ENCODE measurements around the gene PSMD1. TPM values are rescaled to one million over a fixed set of nuclear protein-coding genes. Genes with fewer than 3 reads are reported as not detected.
A peak's percentile ranks its signal among the peaks of the same experiment; 100 is the strongest.

PSMD1 gene
- total and polyA plus RNA-seq, 2 donors (not counting 3 experiments of a cell fraction or from before 2014, with no cell fraction given), result 163 to 209 TPM

GRCh38 chr2:231181860-231182512 lies 125.3 kb downstream of the PSMD1 start:
- peak; percentile 91 for DNase-seq (ENCODE audit: low read depth, low spot score)
- dilution Hi-C loops (cut with MboI; ENCODE audit: extremely low pct_ligation_motif_present, low sequenced_read_pairs), result no loop called here
- intact Hi-C loops (cut with micrococcal nuclease), result loop anchor here (1.0 to 2.0 kb wide), 2 partner anchors 13 to 20 kb away; no protein-coding TSS in a partner anchor

GRCh38 chr2:231182513-231182899 lies 125.8 kb downstream of the PSMD1 start:
- no peaks in the 10 kb centered on the region for H3K9me3 ChIP-seq (replicated peaks; ENCODE audit: control insufficient read depth, insufficient read depth, low read length)
- POLR2A ChIA-PET, result no interaction called here
- CTCF ChIA-PET, result interaction anchor here (0.9 to 1.3 kb wide), 4 partner anchors 9 to 78 kb away, joined by 4 to 8 read pairs (median 4); no protein-coding TSS in a partner anchor
- H3K79me2 ChIP-seq (ENCODE audit: control insufficient read depth, insufficient read depth, low read length), result no peaks in the 10 kb centered on the region
- dilution Hi-C loops (cut with MboI; ENCODE audit: extremely low pct_ligation_motif_present, low sequenced_read_pairs) (no loop called here), intact Hi-C loops (cut with micrococcal nuclease) (loop anchor here (1.0 to 2.0 kb wide), 2 partner anchors 14 to 20 kb away; no protein-coding TSS in a partner anchor)
- FAIRE-seq, result peak; percentile 31
- H3K27me3 ChIP-seq (ENCODE audit: control insufficient read depth in 2 of 2, insufficient read depth in 2 of 2, low read length in 2 of 2), result no peaks in the 10 kb centered on the region
- H3K27ac ChIP-seq (ENCODE audit: insufficient read depth, low read depth, low read length), result peak overlapping the region; percentile 75
- no peaks in the 10 kb centered on the region for H3K36me3 ChIP-seq (ENCODE audit: control insufficient read depth in 2 of 2, extremely low read depth in 1 of 2, insufficient read depth in 2 of 2, low read length in 2 of 2)
- H3K4me3 ChIP-seq (replicated peaks in 1 of 3; ENCODE audit: insufficient read depth in 1 of 3, low read depth in 1 of 3, low read length in 3 of 3), result no peak overlapping the region
- H3K4me1 ChIP-seq (ENCODE audit: control insufficient read depth, extremely low read depth, insufficient read depth, low read length), result peaks cover 48% of the 10 kb centered on the region
- TF ChIP-seq FOS (IDR thresholded peaks at IDR 0.05; ENCODE audit: borderline replicate concordance, insufficient read depth, low read length) (no peak), CTCF (IDR thresholded peaks at IDR 0.05; ENCODE audit: extremely low read depth in 1 of 2, insufficient read depth in 1 of 2, low read depth in 1 of 2, low read length in 2 of 2) (no peak), GATA2 (IDR thresholded peaks at IDR 0.05; ENCODE audit: insufficient read depth, insufficient read length, low read depth, low read length) (no peak), EZH2 (IDR thresholded peaks at IDR 0.05; ENCODE audit: borderline replicate concordance, low read depth, low read length, severe bottlenecking) (no peak), MAX (IDR thresholded peaks at IDR 0.05; ENCODE audit: insufficient read depth, insufficient read length) (no peak), POLR2AphosphoS5 (IDR thresholded peaks at IDR 0.05; ENCODE audit: insufficient read depth, low read depth, low read length) (no peak), POLR2A (IDR thresholded peaks at IDR 0.05; ENCODE audit: low read depth, low read length) (no peak), MYC (IDR thresholded peaks at IDR 0.05; ENCODE audit: low read depth, low read length) (no peak), JUN (IDR thresholded peaks at IDR 0.05; ENCODE audit: borderline replicate concordance, insufficient read depth, insufficient read length, low read depth) (no peak)
- no peak overlapping the region for H3K4me2 ChIP-seq (ENCODE audit: insufficient read depth, low read length)
- H3K9ac ChIP-seq (replicated peaks; ENCODE audit: extremely low read depth, insufficient read depth, low read length), result no peak overlapping the region
- H4K20me1 ChIP-seq (replicated peaks; ENCODE audit: control insufficient read depth, extremely low read depth, insufficient read depth, low read length), result no peaks in the 10 kb centered on the region
- BruUV-seq (replicated peaks), result no TSS peak
- no peaks in the 10 kb centered on the region for H3K9me1 ChIP-seq (replicated peaks; ENCODE audit: control insufficient read depth, extremely low read depth, insufficient read depth, low read length)
- DNase-seq (ENCODE audit: low read depth, low spot score), result no peak
- H2AFZ ChIP-seq (ENCODE audit: low read depth, low read length), result no peak overlapping the region

More at GRCh38 chr2:231181860-231182512, 125.3 kb downstream of the PSMD1 start:
- CTCF ChIA-PET, result interaction anchor here (0.9 to 1.3 kb wide), 4 partner anchors 9 to 78 kb away, joined by 4 to 8 read pairs (median 4); no protein-coding TSS in a partner anchor
- Histone ChIP-seq H3K4me1 (ENCODE audit: control insufficient read depth, extremely low read depth, insufficient read depth, low read length) (peaks cover 48% of the 10 kb centered on the region), H3K9me3 (replicated peaks; ENCODE audit: control insufficient read depth, insufficient read depth, low read length) (no peaks in the 10 kb centered on the region), H3K4me2 (ENCODE audit: insufficient read depth, low read length) (no peak overlapping the region), H3K9ac (replicated peaks; ENCODE audit: extremely low read depth, insufficient read depth, low read length) (no peak overlapping the region), H4K20me1 (replicated peaks; ENCODE audit: control insufficient read depth, extremely low read depth, insufficient read depth, low read length) (no peaks in the 10 kb centered on the region), H3K27me3 (ENCODE audit: control insufficient read depth in 2 of 2, insufficient read depth in 2 of 2, low read length in 2 of 2) (no peaks in the 10 kb centered on the region), H3K27ac (ENCODE audit: insufficient read depth, low read depth, low read length) (peak overlapping the region; percentile 75), H3K9me1 (replicated peaks; ENCODE audit: control insufficient read depth, extremely low read depth, insufficient read depth, low read length) (no peaks in the 10 kb centered on the region), H2AFZ (ENCODE audit: low read depth, low read length) (peak overlapping the region; percentile 21), H3K79me2 (ENCODE audit: control insufficient read depth, insufficient read depth, low read length) (no peaks in the 10 kb centered on the region), H3K4me3 (replicated peaks in 1 of 3; ENCODE audit: insufficient read depth in 1 of 3, low read depth in 1 of 3, low read length in 3 of 3) (no peak overlapping the region), H3K36me3 (ENCODE audit: control insufficient read depth in 2 of 2, extremely low read depth in 1 of 2, insufficient read depth in 2 of 2, low read length in 2 of 2) (no peaks in the 10 kb centered on the region)
- peak; percentile 99 for FAIRE-seq
- TSS peak; percentile 50 for BruUV-seq (replicated peaks)
- TF ChIP-seq FOS (IDR thresholded peaks at IDR 0.05; ENCODE audit: borderline replicate concordance, insufficient read depth, low read length) (peak; percentile 67), GATA2 (IDR thresholded peaks at IDR 0.05; ENCODE audit: insufficient read depth, insufficient read length, low read depth, low read length) (peak; percentile 54), JUN (IDR thresholded peaks at IDR 0.05; ENCODE audit: borderline replicate concordance, insufficient read depth, insufficient read length, low read depth) (peak; percentile 33), MYC (IDR thresholded peaks at IDR 0.05; ENCODE audit: low read depth, low read length) (no peak), POLR2A (IDR thresholded peaks at IDR 0.05; ENCODE audit: low read depth, low read length) (no peak), POLR2AphosphoS5 (IDR thresholded peaks at IDR 0.05; ENCODE audit: insufficient read depth, low read depth, low read length) (peak; percentile 75)
- POLR2A ChIA-PET, result no interaction called here
